ENCODE results near the gene PPP1R3C. TPM values are rescaled to one million over a fixed set of nuclear protein-coding genes. Genes with fewer than 3 reads are reported as not detected.

The PPP1R3C gene
- 7.8 and 13.4 TPM in 2 replicates for total RNA-seq (2014; rRNA removed; shearing (Covaris generic))

DNA sequence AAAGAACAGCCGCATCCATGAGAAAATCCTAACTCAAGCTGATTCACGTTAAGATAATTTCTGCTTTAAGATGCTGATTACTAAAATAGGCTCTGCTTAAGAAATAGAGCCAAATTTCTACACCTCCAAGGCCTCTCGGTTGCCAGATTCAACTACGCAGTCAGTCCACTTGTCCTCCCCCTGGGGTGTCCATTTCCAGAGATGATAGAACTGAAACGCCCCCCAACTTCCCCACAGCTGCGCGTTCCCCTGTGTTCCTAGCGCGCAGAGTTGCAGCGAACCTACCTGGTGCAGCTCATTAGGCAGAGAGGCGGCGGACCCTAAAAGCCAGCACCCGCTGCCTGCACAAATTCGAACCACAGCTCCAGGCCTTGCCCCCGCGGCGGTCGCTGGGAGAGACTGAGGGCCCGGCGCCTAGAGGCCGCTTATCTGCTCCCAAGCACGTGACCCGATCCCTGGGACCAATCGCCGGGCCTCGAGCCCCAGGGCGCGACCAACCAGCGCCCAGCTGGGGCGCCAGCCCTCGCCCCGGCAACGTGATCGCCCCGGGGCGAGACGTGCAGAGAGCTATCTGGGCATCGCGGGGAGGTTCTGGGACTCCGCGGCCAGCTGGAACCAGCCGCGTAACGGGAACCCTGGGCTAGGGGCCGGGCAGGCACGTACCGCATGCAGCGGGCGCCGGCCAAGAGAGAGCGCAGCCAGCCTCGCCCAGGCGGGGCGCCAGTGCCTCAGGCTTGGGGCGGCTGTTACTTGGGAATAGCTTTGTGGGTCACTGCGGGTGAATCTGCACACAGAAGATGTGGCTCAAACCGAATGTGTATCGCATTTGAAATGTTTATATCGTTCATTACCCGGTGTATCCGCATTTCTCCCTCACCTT, at the start of gene PPP1R3C:
TSS of gene PPP1R3C (minus strand) at position 401 of the 880 bp plus-strand sequence. CDS start at position 299, 102 bp downstream.
- peaks cover 6% of the 10 kb centered on the region for H3K4me1 ChIP-seq (replicated peaks)
- H3K27ac ChIP-seq = peak within 1 kb of the TSS; percentile 16
- H3K27me3 ChIP-seq (replicated peaks) = no peaks in the 10 kb centered on the region
- H3K36me3 ChIP-seq = peaks cover 31% of the 10 kb centered on the region
- no peaks in the 10 kb centered on the region for H3K9me3 ChIP-seq (replicated peaks)
- peak; percentile 92 to 93 for DNase-seq (ENCODE audit: low read depth in 1 of 2, low spot score in 2 of 2)
- peak within 1 kb of the TSS; percentile 47 for H3K4me3 ChIP-seq

GRCh38 chr10:91681361-91682276, 48.7 kb upstream of the PPP1R3C start:
- DNase-seq (ENCODE audit: low read depth in 1 of 2, low spot score in 2 of 2) = no peak
- Histone ChIP-seq H3K9me3 (replicated peaks) (no peaks in the 10 kb centered on the region), H3K4me3 (no peak overlapping the region), H3K27me3 (replicated peaks) (no peaks in the 10 kb centered on the region), H3K27ac (no peak overlapping the region), H3K4me1 (replicated peaks) (peaks cover 11% of the 10 kb centered on the region), H3K36me3 (no peaks in the 10 kb centered on the region)

DNA sequence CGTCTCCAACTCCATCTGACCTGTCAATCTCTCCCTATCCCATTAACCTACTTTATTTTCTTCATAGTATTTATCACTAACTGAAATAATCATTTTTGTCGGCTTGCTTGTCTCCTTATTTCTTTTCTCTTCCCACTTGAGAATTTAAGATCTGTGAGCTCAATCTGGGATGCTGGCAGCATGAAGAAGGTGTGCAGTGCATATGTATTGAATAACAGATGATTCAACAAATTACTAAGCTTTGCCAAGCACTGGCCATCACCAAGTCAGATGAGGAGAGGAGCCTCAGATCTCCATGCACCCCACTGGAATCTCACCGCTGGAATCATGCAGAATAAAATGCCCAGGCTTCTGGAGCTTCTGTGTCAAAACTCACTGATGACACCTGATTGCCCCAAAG, 47.6 kb upstream of the PPP1R3C start:
- Histone ChIP-seq H3K36me3 (no peaks in the 10 kb centered on the region), H3K4me3 (no peak overlapping the region), H3K27me3 (replicated peaks) (no peaks in the 10 kb centered on the region), H3K9me3 (replicated peaks) (no peaks in the 10 kb centered on the region), H3K4me1 (replicated peaks) (peaks cover 11% of the 10 kb centered on the region), H3K27ac (no peak overlapping the region)
- no peak for DNase-seq (ENCODE audit: low read depth in 1 of 2, low spot score in 2 of 2)

- no peak for DNase-seq (ENCODE audit: low read depth in 1 of 2, low spot score in 2 of 2)
- Histone ChIP-seq H3K27ac (no peak overlapping the region), H3K4me1 (replicated peaks) (peaks cover 7% of the 10 kb centered on the region), H3K9me3 (replicated peaks) (no peaks in the 10 kb centered on the region), H3K4me3 (no peak overlapping the region), H3K27me3 (replicated peaks) (no peaks in the 10 kb centered on the region), H3K36me3 (no peaks in the 10 kb centered on the region)
These were observed 46.4 kb upstream of the PPP1R3C start for GRCh38 chr10:91679296-91679695.

- Histone ChIP-seq H3K9me3 (replicated peaks) (no peaks in the 10 kb centered on the region), H3K27ac (no peak overlapping the region), H3K4me1 (replicated peaks) (no peaks in the 10 kb centered on the region), H3K36me3 (no peaks in the 10 kb centered on the region), H3K27me3 (replicated peaks) (no peaks in the 10 kb centered on the region), H3K4me3 (no peak overlapping the region)
- DNase-seq (ENCODE audit: low read depth in 1 of 2, low spot score in 2 of 2) = no peak
These were observed 45.0 kb upstream of the PPP1R3C start for GRCh38 chr10:91677911-91678310.

- Histone ChIP-seq H3K27ac (no peak overlapping the region), H3K9me3 (replicated peaks) (no peaks in the 10 kb centered on the region)
These were observed 39.2 kb upstream of the PPP1R3C start for GRCh38 chr10:91672021-91672608.

GRCh38 chr10:91668913-91669312, 36.0 kb upstream of the PPP1R3C start:
- H3K36me3 ChIP-seq = no peaks in the 10 kb centered on the region
- H3K27ac ChIP-seq = no peak overlapping the region
- no peaks in the 10 kb centered on the region for H3K9me3 ChIP-seq (replicated peaks)
- H3K27me3 ChIP-seq (replicated peaks) = no peaks in the 10 kb centered on the region
- DNase-seq (ENCODE audit: low read depth in 1 of 2, low spot score in 2 of 2) = no peak
- no peak overlapping the region for H3K4me3 ChIP-seq
- H3K4me1 ChIP-seq (replicated peaks) = peaks cover 6% of the 10 kb centered on the region

More at GRCh38 chr10:91672021-91672608, 39.2 kb upstream of the PPP1R3C start:
- H3K4me3 ChIP-seq = no peak overlapping the region
- H3K36me3 ChIP-seq = no peaks in the 10 kb centered on the region
- no peaks in the 10 kb centered on the region for H3K27me3 ChIP-seq (replicated peaks)
- H3K4me1 ChIP-seq (replicated peaks) = peaks cover 6% of the 10 kb centered on the region
- DNase-seq (ENCODE audit: low read depth in 1 of 2, low spot score in 2 of 2) = no peak

DNA sequence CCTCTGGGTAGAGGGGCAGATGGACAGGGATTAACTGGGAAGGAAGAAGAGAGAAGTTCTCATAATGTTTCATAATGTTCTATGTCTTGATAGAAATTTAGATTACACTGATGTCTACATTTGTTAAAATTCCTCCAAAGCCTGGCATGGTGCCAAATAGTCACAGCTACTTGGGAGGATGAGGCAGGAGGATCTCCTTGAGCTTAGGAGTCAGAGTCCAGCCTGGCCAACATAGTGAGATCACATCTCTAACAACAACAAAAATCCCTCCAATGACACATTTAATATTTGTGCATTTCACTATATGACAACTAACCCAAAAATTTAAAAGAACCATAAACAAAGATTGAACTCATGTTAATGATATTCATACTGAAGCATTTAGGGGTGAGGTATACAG, 33.0 kb upstream of the PPP1R3C start:
- no peaks in the 10 kb centered on the region for H3K9me3 ChIP-seq (replicated peaks)
- no peak overlapping the region for H3K27ac ChIP-seq
- no peak overlapping the region for H3K4me3 ChIP-seq
- no peak for DNase-seq (ENCODE audit: low read depth in 1 of 2, low spot score in 2 of 2)
- H3K27me3 ChIP-seq (replicated peaks) = no peaks in the 10 kb centered on the region
- H3K4me1 ChIP-seq (replicated peaks) = no peaks in the 10 kb centered on the region
- H3K36me3 ChIP-seq = no peaks in the 10 kb centered on the region

GRCh38 chr10:91664426-91664825, 31.6 kb upstream of the PPP1R3C start:
- no peak overlapping the region for H3K27ac ChIP-seq
- no peaks in the 10 kb centered on the region; the same call in 1 of the 2 replicates for H3K4me1 ChIP-seq (replicated peaks)
- H3K4me3 ChIP-seq = no peak overlapping the region
- no peaks in the 10 kb centered on the region for H3K27me3 ChIP-seq (replicated peaks)
- H3K9me3 ChIP-seq (replicated peaks) = no peaks in the 10 kb centered on the region
- H3K36me3 ChIP-seq = no peaks in the 10 kb centered on the region
- no peak for DNase-seq (ENCODE audit: low read depth in 1 of 2, low spot score in 2 of 2)

DNA sequence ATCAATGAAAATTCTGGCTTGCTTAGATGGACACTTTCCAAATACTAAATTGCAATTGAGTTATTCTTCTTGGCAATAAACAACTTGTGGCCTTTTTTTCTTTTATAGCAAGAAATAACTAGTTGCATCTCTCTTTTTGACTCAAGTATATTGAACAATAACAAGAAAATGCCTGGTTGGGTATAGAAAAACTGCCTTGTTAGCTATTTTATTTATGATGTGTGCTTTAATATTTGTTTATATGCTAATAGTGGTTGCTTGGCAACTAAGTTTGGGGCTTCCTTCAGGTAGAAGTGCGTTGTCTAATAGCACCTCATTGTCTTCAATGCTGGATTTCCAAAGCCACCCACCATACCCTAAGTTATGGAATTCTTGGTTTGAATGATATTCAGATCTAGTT, 30.1 kb upstream of the PPP1R3C start:
- H3K36me3 ChIP-seq = no peaks in the 10 kb centered on the region

GRCh38 chr10:91653219-91653870, 20.5 kb upstream of the PPP1R3C start:
- no peaks in the 10 kb centered on the region for H3K36me3 ChIP-seq
- H3K9me3 ChIP-seq (replicated peaks) = no peaks in the 10 kb centered on the region
- H3K27me3 ChIP-seq (replicated peaks) = no peaks in the 10 kb centered on the region
- H3K4me3 ChIP-seq = no peak overlapping the region
- H3K27ac ChIP-seq = peak overlapping the region; percentile 27
- peaks cover 26% of the 10 kb centered on the region for H3K4me1 ChIP-seq (replicated peaks)
- DNase-seq (ENCODE audit: low read depth in 1 of 2, low spot score in 2 of 2) = peak in 1 of 2 experiments; percentile 34

More for the DNA sequence above, 30.1 kb upstream of the PPP1R3C start:
- no peaks in the 10 kb centered on the region; the same call in 1 of the 2 replicates for H3K4me1 ChIP-seq (replicated peaks)
- no peak overlapping the region for H3K4me3 ChIP-seq
- DNase-seq (ENCODE audit: low read depth in 1 of 2, low spot score in 2 of 2) = no peak
- H3K9me3 ChIP-seq (replicated peaks) = no peaks in the 10 kb centered on the region
- H3K27ac ChIP-seq = no peak overlapping the region
- H3K27me3 ChIP-seq (replicated peaks) = no peaks in the 10 kb centered on the region

GRCh38 chr10:91652364-91652763, 19.5 kb upstream of the PPP1R3C start:
- no peaks in the 10 kb centered on the region for H3K27me3 ChIP-seq (replicated peaks)
- peak overlapping the region; percentile 47 for H3K27ac ChIP-seq
- H3K4me3 ChIP-seq = no peak overlapping the region
- peaks cover 26% of the 10 kb centered on the region for H3K4me1 ChIP-seq (replicated peaks)
- no peaks in the 10 kb centered on the region for H3K36me3 ChIP-seq
- peak; percentile 87 to 92 for DNase-seq (ENCODE audit: low read depth in 1 of 2, low spot score in 2 of 2)
- no peaks in the 10 kb centered on the region for H3K9me3 ChIP-seq (replicated peaks)

DNA sequence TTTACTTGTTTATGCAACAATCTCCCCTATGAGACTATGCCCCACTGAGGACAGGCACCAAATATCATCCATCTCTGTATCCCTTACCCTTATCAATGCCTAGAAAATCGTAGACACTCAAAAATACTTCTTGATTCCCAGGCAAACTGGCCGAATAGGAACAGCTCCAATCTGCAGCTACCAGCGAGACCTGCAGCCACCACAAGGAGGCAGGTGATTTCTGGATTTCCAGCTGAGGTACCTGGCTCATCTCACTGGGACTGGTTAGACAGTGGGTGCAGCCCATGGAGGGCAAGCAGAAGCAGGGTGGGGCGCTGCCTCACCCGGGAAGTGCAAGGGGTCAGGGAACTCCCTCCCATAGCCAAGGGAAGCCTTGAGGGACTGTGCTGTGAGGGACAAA, 10.8 kb upstream of the PPP1R3C start:
- DNase-seq (ENCODE audit: low read depth in 1 of 2, low spot score in 2 of 2) = no peak
- Histone ChIP-seq H3K4me3 (no peak overlapping the region), H3K4me1 (replicated peaks) (peaks cover 3% of the 10 kb centered on the region; the same call in 1 of the 2 replicates), H3K27me3 (replicated peaks) (no peaks in the 10 kb centered on the region), H3K9me3 (replicated peaks) (no peaks in the 10 kb centered on the region; the same call in 1 of the 2 replicates), H3K36me3 (no peaks in the 10 kb centered on the region), H3K27ac (no peak overlapping the region)
